HG03175 (cell line): ENCODE data around the gene ZDHHC20.
"Not testable (repeated sequence)": the region's sequence is repeated elsewhere in the genome, so short reads cannot be mapped to it uniquely, and the experiment has no call there.

Experiments
- ATAC-seq: cut with Tn5 transposase; IDR thresholded peaks from one replicate; pipeline ENCODE4 v1.9.1; 2021; ENCODE audit warnings: mild to moderate bottlenecking, moderate library complexity; ENCODE audit not compliant: unreplicated experiment

ZDHHC20 gene

GRCh38 chr13:21436582-21436981, 22.5 kb downstream of the ZDHHC20 start:
- peak; percentile 12 for ATAC-seq

- ATAC-seq = peak; percentile 99
Observed at GRCh38 chr13:21435687-21436151, 23.4 kb downstream of the ZDHHC20 start.

DNA sequence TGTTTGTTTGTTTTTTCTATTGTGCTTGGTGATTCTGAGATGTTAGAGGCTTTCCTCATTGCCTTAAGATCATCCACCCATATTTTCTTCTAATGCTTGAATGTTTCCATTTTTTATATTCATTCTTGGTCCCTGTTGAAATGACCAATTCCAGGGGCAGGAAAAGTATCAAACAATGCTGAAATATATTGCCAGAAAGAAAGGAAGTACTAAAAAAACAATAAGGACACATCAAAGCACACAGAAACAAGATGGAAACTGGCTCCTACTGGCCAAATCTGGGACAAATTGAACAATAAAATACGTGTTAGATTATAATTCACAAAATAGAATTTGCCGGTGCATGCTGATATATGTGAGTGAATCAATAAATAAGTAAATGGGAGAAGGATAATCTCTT, 23.9 kb downstream of the ZDHHC20 start:
- ATAC-seq = no peak

- no peak for ATAC-seq
Observed at GRCh38 chr13:21434588-21434987, 24.5 kb downstream of the ZDHHC20 start.

DNA sequence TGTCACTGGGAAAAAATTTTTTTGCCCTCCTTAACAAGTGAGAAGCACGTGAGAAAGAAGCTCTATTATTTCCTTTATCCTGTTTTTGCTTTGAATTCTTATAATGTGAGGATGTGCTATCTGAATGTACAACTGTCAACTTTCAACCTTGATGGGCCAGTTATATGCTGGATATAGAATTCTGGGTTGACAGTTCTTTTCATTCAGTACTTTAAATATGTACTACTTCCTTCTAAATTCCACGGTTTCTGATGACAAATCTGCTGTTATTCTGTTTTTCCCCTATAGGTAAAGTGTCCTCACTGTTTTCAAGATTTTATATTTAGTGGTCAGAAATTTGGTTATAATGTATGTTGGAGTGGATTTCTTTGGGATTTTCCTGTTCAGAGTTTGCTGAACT, 29.9 kb downstream of the ZDHHC20 start:
- ATAC-seq = no peak

- no peak for ATAC-seq
Observed at GRCh38 chr13:21427741-21428140, 31.4 kb downstream of the ZDHHC20 start.

DNA sequence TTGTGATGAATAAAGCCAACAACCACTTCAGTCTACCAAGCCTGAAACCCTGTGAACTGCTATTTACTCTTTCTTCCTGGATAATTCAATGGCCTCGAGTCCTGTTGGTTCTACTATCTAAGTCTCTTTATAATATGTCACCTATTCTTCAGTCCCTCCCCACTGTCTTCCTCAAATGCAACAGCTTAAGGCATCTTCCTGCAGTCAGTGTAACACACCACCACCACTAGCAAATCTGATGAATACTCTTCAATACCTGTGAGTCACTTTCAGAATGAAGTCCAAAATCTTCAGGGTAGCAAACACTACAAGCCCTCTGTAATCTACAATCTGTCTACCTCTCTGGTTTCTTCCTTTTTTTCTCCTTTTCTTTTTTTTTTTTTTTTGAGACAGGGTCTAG, 32.9 kb downstream of the ZDHHC20 start:
- ATAC-seq = no peak

GRCh38 chr13:21420706-21421105, 38.4 kb downstream of the ZDHHC20 start:
- no peak for ATAC-seq

DNA sequence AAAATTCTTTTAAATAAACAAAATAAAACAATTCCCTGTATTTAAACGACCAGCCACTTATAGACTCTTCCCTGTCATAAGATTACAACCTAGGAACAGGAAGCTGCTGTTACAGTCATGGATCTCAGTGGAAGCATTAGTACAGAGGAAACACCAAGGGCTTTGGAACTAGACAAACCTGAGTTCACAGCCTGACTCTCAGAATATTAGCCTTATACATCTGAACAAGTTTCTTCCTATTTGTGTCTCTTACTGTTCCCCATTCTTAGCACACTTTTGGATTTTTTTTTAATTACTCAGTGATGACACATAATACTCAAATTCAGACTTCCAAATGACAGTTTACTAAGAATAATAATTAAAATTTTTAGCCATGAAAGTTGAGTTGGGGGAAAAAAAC, 46.1 kb downstream of the ZDHHC20 start:
- ATAC-seq = no peak

- ATAC-seq = not testable (repeated sequence)
Observed at GRCh38 chr13:21410453-21410852, 48.6 kb downstream of the ZDHHC20 start.

DNA sequence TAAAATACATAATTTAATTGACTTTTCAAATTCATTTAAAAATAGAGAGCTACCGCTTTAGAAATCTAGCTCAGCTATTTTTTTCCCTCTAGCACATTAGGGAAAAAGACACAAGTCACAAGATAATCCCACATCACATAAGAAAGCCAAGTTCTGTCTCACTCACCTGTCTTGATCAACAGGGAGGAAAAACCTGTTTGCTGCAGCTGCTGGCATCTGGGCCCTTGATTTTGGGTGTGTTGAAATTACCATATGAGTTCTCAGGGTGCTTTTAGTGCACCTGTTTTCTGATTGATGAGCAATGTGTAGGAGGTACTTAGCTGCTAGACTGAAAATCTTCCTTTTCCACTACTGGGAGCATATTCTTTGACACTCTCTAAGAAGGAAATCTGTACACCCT, 53.8 kb downstream of the ZDHHC20 start:
- ATAC-seq = no peak

DNA sequence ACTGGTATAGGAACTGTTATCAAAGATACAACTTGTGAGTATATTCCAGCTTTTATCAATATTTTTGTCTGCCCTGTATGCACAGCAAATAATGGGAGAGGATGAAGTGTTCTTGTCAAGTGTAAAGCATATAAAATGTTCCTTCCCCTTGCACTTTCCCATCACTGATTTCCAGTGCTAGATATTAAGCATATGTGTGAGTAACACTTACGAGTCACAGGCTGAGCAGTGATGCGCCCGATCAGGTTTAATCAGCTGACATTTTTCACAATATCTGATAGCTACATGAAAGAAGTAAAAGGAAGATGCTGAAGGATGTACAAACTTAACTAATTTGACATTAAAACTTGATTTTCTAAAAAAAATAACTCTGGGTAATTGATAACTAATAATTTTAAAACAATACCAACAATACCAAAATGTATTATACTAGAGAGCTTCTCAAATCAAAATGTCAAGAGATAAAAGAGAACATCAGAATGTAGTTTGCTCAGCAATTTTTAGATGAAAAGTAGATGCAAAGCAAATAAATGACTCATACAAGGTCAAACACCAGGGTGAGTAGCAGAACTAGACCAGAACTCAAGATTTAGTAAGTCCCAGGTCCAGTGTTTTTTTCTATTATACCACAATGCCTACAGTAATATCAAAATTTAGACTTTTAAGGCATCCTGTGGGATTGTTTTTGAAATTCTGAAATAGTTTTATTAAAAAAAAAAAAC, 56.4 kb downstream of the ZDHHC20 start:
- no peak for ATAC-seq

- no peak for ATAC-seq
Observed at GRCh38 chr13:21399741-21400140, 59.4 kb downstream of the ZDHHC20 start.

DNA sequence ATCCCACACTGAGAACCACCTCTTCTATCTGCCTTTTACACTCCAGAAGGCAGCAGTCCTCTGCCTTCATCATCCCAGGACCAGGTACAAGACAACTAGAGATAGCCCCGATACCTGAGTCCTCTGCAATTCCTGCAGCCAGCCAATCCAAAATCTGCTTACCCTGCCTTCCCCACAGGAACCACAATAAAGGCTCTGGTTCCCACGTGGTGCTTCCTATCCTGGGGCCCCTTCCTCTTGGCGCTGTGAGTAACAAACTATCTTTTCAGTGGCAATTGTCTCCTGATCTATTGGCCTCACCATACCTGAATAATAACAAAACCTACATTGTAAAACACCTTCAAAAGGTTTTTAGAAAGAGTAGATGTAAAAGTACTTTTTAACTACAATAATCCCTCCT, 63.1 kb downstream of the ZDHHC20 start:
- no peak for ATAC-seq

GRCh38 chr13:21389124-21389523, 70.0 kb downstream of the ZDHHC20 start:
- no peak for ATAC-seq

DNA sequence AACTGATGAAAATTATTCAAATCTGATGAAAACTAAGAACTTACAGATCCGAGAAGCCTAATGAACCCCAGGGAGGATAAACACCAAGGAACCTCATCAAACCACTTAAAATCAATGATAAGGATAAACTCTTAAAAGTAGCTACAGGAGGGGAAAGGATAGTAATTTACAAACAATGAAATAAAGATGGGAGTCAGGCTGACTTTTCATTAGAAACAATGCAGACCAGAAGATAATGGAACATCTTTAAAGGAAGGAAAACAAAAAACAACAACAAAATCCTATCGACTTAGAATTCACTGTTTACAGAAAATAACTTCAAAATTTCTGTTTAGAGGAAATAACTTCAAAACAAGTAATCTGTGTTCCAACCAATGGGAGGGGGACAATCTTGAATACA, 73.4 kb downstream of the ZDHHC20 start:
- no peak for ATAC-seq

DNA sequence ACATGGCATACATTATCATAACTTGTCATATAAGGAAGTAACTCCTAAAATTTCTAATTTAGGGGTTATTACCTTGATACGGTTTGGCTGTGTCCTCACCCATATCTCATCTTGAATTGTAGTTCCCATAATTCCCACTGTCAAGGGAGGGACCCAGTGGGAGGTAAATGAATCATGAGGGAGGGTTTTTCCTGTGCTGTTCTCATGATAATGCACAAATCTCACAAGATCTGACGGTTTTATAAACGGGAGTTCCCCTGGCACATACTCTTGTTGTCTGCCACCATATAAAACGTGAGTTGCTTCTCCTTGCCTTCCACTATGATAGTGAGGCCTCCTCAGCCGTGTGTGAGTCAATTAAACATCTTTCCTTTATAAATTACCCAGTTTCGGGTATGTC, 76.0 kb downstream of the ZDHHC20 start:
- no peak for ATAC-seq

DNA sequence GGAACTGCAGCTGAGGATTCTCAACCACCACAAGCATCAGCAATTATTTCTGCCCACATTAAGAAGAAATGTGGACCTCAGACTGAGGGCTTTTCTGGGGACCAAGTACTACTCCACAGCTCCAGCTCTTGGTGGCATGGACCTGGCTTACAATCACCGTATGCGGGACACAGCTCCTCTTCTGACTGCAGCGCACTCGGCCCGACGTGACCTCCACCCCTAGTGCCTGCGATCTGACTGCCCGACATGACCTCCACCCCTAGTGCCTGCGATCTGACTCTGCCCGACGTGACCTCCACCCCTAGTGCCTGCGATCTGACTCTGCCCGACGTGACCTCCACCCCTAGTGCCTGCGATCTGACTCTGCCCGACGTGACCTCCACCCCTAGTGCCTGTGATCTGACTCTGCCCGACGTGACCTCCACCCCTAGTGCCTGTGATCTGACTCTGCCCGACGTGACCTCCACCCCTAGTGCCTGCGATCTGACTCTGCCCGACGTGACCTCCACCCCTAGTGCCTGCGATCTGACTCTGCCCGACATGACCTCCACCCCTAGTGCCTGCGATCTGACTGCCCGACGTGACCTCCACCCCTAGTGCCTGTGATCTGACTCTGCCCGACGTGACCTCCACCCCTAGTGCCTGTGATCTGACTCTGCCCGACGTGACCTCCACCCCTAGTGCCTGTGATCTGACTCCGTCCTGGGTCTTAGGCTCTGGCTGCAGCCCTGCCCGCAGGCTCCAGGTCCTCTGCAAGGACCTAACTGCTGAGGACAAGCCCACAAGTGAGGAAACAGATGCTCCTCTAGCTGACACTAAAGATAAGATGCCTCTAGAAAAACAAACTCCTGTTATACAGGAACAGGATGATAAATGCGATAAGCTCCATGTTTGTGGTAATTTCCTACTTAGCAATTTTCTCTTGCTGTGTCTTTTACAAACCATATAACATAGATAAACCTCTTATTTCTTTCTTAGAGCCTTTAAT, 81.8 kb downstream of the ZDHHC20 start:
- not testable (repeated sequence) for ATAC-seq

GRCh38 chr13:21372530-21372929, 86.6 kb downstream of the ZDHHC20 start:
- ATAC-seq = no peak

DNA sequence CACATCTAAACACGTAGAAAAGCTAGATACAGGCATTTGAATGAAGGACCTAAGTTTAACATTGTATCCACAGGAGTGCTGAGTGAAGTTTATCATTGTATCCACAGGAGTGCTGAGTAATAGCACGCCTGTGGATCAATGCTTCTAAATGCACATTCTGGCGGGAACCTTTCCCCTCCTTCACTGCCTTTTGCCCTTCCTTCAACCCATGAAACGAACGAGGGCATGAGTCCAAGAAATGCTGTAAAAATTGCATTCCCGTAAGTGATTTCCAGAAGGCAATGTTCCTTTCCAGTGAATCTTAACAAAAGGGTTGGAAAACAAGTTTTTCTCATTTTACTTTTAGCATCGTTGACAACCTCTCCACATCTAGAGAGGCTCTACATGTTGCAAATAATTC, 88.1 kb downstream of the ZDHHC20 start:
- no peak for ATAC-seq

DNA sequence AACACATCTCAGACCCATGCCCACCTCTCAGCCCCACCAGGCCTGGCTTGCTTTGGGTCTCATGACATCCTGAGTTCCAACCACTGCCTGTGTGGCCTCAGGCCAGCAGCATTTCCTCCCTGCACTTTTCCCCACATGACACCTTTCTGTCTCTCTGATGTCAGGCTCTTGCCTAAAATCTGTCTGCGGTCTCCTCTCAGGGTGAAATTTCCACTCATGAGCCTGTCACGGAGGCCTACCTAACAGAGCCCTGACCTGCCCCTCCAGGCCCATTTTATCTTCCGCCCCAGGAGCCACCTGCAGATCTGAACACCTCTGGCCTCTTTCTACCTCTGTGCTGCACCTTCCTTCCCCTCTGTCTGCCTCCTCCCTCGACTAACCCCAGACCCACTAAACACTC, 93.5 kb downstream of the ZDHHC20 start:
- ATAC-seq = no peak

DNA sequence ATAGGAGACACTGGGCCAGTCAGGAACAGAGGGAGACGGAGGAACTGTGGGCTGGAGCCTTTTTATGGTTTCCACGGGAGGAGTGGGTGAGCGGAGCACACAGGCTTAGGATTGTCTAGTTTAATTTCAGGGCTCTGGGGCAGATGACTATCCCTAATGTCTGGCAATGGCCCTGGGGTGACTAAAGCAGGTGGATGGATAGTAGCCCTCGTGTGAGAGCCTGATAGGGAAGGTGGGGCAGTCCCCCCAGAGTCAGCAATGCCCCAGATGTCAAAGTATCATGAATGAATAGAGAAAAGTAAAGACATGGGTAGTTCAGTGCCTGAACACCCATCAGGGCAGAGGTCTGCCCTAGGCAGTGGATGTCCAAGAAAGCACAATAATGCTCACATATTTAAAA, 94.2 kb downstream of the ZDHHC20 start:
- ATAC-seq = no peak
